WERI-Rb-1 (cell line): ENCODE data around the gene MEGF10.
"Not testable (repeated sequence)": the region's sequence is repeated elsewhere in the genome, so short reads cannot be mapped to it uniquely, and the experiment has no call there.

Experiments used
- DNase-seq: peaks from one replicate; pipeline ENCODE4 v3.0.0-alpha.2; 2020
- H3K27ac ChIP-seq: fragments of 250-450 bp; sonication (Bioruptor Pico); 2 replicates; pipeline ENCODE4 v1.5.1; 2020; ENCODE audit warnings: mild to moderate bottlenecking, moderate library complexity
- H3K27me3 ChIP-seq: fragments of 250-450 bp; sonication (Bioruptor Pico); 2 replicates; pipeline ENCODE4 v1.5.1; 2021; ENCODE audit warnings: mild to moderate bottlenecking, low read depth, moderate library complexity; ENCODE audit not compliant: insufficient read depth, severe bottlenecking
- H3K36me3 ChIP-seq: fragments of 250-450 bp; sonication (Bioruptor Pico); 2 replicates; pipeline ENCODE4 v1.5.1; 2020; ENCODE audit warnings: mild to moderate bottlenecking, moderate library complexity
- H3K4me3 ChIP-seq: 2 replicates; pipeline ENCODE4 v1.5.1; 2011; ENCODE audit warnings: low read depth, mild to moderate bottlenecking, control low read depth, low read length
- H3K9me3 ChIP-seq: fragments of 250-450 bp; sonication (Bioruptor Pico); 2 replicates; pipeline ENCODE4 v1.5.1; 2021; ENCODE audit warnings: mild to moderate bottlenecking, moderate library complexity; ENCODE audit not compliant: severe bottlenecking
- TF ChIP-seq, protein P1 (sequence below): IDR thresholded peaks from 2 replicates; pipeline ENCODE4 v1.5.1; 2011; ENCODE audit warnings: low read depth, mild to moderate bottlenecking, control low read depth, inconsistent platforms, low read length

Gene MEGF10

DNA sequence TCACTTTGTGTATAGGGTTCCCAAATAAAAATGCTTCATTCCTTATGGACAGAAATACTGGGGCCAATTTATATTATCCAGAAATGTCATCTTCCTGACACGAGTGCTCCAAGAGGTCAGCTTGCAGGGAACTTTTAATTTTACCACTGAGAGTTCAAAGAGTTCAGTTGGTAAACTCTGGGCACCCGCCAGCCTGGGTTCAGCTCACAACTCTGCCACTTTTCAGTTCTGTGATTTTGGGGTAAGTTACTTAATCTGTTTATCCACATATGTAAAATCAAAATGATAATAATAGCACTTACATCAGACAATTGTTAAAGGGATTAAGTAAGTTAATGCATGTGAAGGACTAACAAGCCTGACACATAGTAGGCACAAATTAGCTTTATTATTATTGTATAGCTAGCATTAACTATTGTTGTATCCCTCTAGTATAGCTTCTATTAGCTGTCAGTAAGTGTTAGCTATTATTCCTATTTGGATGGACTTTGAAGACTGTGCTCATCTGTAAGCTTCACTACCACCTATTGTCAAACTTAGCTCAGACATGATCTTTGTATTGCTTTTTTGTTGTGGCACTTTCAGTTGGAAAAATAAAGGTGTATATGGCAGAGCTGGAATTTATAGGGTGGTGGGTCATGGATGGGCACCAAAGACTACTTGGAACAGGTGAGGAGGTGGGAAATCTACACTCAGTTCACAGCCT, 1.6 kb downstream of the MEGF10 start:
- Histone ChIP-seq H3K36me3 (no peaks in the 10 kb centered on the region), H3K9me3 (peaks cover 2% of the 10 kb centered on the region), H3K27ac (no peak overlapping the region), H3K27me3 (no peaks in the 10 kb centered on the region), H3K4me3 (no peak overlapping the region)
- TF ChIP-seq, protein P1, sequence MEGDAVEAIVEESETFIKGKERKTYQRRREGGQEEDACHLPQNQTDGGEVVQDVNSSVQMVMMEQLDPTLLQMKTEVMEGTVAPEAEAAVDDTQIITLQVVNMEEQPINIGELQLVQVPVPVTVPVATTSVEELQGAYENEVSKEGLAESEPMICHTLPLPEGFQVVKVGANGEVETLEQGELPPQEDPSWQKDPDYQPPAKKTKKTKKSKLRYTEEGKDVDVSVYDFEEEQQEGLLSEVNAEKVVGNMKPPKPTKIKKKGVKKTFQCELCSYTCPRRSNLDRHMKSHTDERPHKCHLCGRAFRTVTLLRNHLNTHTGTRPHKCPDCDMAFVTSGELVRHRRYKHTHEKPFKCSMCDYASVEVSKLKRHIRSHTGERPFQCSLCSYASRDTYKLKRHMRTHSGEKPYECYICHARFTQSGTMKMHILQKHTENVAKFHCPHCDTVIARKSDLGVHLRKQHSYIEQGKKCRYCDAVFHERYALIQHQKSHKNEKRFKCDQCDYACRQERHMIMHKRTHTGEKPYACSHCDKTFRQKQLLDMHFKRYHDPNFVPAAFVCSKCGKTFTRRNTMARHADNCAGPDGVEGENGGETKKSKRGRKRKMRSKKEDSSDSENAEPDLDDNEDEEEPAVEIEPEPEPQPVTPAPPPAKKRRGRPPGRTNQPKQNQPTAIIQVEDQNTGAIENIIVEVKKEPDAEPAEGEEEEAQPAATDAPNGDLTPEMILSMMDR = no peak
- DNase-seq = no peak

DNA sequence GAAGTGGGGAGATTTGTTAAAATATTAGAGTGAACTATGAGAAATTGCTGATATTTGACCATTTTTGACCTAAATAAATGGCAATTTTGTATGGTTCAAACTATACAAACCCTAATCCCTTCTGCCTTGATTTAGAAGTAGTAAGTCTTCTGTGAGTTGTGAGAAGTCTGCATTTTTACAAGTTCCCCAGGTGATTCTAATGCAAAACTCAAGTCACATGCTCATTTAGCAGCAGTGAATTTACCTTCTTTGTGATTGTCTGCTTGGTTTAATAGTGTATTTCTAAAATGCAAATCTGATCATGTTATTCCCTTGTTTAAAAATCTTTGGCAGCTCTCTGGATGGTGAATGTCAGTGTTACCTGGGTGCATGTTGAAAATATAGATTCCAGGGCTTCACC, 2.8 kb downstream of the MEGF10 start:
- TF ChIP-seq, protein P1 = no peak
- Histone ChIP-seq H3K9me3 (peaks cover 2% of the 10 kb centered on the region), H3K36me3 (no peaks in the 10 kb centered on the region), H3K27ac (no peak overlapping the region), H3K4me3 (no peak overlapping the region), H3K27me3 (no peaks in the 10 kb centered on the region)
- DNase-seq = no peak

DNA sequence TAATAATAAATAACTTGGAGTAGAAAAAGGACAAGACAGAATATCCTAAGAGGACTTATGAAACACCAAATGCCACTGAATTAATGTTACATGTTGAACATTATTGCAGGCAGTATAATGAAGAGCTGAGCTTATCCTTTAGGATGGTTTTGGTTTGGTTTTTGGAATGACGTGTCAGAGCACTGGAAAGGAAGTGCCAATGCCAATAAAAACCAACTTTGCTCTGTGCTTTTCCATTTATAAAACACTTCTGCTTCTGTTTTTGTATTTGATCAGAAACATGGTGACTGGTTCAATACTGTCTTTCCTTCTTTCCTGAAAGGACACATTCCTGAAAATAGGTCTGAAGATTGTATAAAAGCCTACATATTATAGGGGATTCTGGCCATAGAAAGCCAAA, 4.2 kb downstream of the MEGF10 start:
- no peak overlapping the region for H3K4me3 ChIP-seq
- no peaks in the 10 kb centered on the region for H3K36me3 ChIP-seq
- H3K27ac ChIP-seq = no peak overlapping the region
- no peaks in the 10 kb centered on the region for H3K27me3 ChIP-seq
- no peaks in the 10 kb centered on the region for H3K9me3 ChIP-seq
- no peak for DNase-seq
- TF ChIP-seq, protein P1 = no peak

DNA sequence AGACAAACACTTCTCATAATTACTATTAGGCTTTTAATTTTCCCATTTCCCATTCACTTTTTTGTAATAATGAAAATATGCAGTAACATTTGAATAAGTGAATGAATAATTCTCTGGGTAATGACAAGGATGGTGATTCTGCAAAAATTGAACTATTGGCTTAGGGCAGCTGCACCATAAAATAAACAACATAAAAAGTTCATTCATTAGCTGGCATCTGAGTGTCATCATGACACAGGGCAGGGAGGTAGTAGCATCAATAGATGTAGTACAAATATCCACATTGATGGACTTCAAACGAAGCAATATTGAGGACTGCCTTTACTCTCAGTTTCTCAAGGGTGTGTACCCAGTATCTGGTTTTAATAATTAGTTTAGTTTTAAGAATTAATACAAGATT, 4.9 kb downstream of the MEGF10 start:
- no peaks in the 10 kb centered on the region for H3K27me3 ChIP-seq
- H3K27ac ChIP-seq = no peak overlapping the region
- H3K4me3 ChIP-seq = no peak overlapping the region
- no peak for DNase-seq
- no peaks in the 10 kb centered on the region for H3K36me3 ChIP-seq
- no peaks in the 10 kb centered on the region for H3K9me3 ChIP-seq
- TF ChIP-seq, protein P1 = no peak

DNA sequence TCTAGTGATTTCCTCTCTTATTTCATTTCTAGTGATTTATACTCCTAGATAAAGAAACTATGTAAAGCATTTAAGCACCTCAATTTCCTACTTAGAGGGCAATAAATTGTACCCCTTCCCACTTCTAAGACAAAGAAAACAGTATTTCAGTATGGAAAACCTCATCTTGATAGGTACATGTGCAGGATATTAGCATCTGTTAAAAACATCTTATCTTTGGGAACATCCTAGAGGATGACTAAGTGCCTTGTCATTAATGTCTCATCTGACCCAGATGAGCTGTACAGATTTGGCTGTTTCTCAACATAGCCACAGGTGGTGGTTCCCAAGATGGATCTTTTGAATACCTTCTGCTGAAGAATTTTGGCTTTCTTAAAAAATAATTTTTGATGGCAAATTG, 5.7 kb downstream of the MEGF10 start:
- H3K27me3 ChIP-seq = no peaks in the 10 kb centered on the region

DNA sequence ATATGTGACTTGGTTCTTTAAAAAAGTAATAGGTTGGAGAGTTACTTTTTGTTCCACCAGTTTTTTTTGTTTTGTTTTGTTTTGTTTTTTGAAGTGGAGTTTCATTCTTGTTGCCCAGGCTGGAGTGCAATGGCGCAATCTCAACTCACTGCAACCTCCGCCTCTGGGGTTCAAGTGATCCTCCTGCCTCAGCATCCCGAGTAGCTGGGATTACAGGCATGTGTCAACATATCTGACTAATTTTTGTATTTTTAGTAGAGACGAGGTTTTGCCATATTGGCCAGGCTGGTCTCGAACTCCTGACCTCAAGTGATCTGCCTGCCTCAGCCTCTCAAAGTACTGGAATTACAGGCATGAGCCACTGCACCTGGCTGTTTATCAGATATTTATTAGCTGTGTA, 6.3 kb downstream of the MEGF10 start:
- not testable (repeated sequence) for H3K4me3 ChIP-seq, DNase-seq, H3K9me3 ChIP-seq, H3K36me3 ChIP-seq, H3K27ac ChIP-seq, H3K27me3 ChIP-seq

More for the DNA sequence above, 5.7 kb downstream of the MEGF10 start:
- Histone ChIP-seq H3K9me3 (no peaks in the 10 kb centered on the region), H3K36me3 (no peaks in the 10 kb centered on the region), H3K4me3 (no peak overlapping the region), H3K27ac (no peak overlapping the region)
- TF ChIP-seq, protein P1 = no peak
- DNase-seq = no peak
